PC-3 (cell line): ENCODE results near the gene GABRG3. TPM values are rescaled to one million over a fixed set of nuclear protein-coding genes. Genes with fewer than 3 reads are reported as not detected.

Experiments
- ATAC-seq: fragments of 200-7000 bp; cut with Tn5 transposase; 2 replicates; pipeline ENCODE4 v1.9.1; 2020; ENCODE audit warnings: mild to moderate bottlenecking, moderate library complexity
- BruUV-seq: library from RNA; stranded (reverse); fragments of 400-500 nt; replicated peaks from 2 replicates; lab custom pipeline; 2021; lab: Mats Ljungman, UMichigan
- CTCF ChIA-PET: fragments of 300-600 bp; sonication (Branson Sonifier 250); formaldehyde crosslinking; loops from one replicate; lab custom pipeline; 2022; ENCODE audit warnings: antibody characterized with exemption; lab: Charles Lee
- POLR2A ChIA-PET: fragments of 300-600 bp; sonication (Branson Sonifier 250); formaldehyde crosslinking; loops from one replicate; lab custom pipeline; 2022; ENCODE audit warnings: antibody characterized with exemption; ENCODE audit not compliant: unreplicated experiment; lab: Charles Lee
- DNase-seq: peaks from one replicate; pipeline ENCODE4 v3.0.0-alpha.2; 2015
- H2AFZ ChIP-seq: fragments of 300-600 bp; sonication (generic); 2 replicates; pipeline ENCODE4 v1.6.0; 2016; ENCODE audit warnings: antibody characterized with exemption, low read length
- H3F3A ChIP-seq: fragments of 300-600 bp; sonication (generic); one replicate; pipeline ENCODE4 v1.6.0; 2017; ENCODE audit warnings: antibody characterized with exemption, low read length, control low read depth, mild to moderate bottlenecking; ENCODE audit not compliant: unreplicated experiment
- H3K27ac ChIP-seq: fragments of 300-600 bp; sonication (generic); 2 replicates; pipeline ENCODE4 v1.5.1; 2016; ENCODE audit warnings: mild to moderate bottlenecking, low read length
- H3K27me3 ChIP-seq: fragments of 300-600 bp; sonication (generic); 2 replicates; pipeline ENCODE4 v1.6.1; 2016; ENCODE audit warnings: low read length, mixed read lengths
- H3K36me3 ChIP-seq: fragments of 300-600 bp; sonication (generic); 2 replicates; pipeline ENCODE4 v1.6.1; 2016; ENCODE audit warnings: low read depth, mixed run types, low read length, mixed read lengths
- H3K4me1 ChIP-seq: fragments of 300-600 bp; sonication (generic); 2 replicates; pipeline ENCODE4 v1.5.1; 2016; ENCODE audit warnings: low read length; ENCODE audit not compliant: insufficient read depth
- H3K4me2 ChIP-seq: fragments of 300-600 bp; sonication (generic); 2 replicates; pipeline ENCODE4 v1.6.0; 2016; ENCODE audit warnings: low read length
- H3K4me3 ChIP-seq: fragments of 300-600 bp; sonication (generic); 2 replicates; pipeline ENCODE4 v1.5.1; 2016; ENCODE audit warnings: mild to moderate bottlenecking, low read length, mixed read lengths
- H3K79me2 ChIP-seq: fragments of 300-600 bp; sonication (generic); 2 replicates; pipeline ENCODE4 v1.6.1; 2017; ENCODE audit warnings: low read length, mixed read lengths
- H3K9ac ChIP-seq: fragments of 300-600 bp; sonication (generic); 2 replicates; pipeline ENCODE4 v1.6.0; 2016; ENCODE audit warnings: mild to moderate bottlenecking, low read length
- H3K9me2 ChIP-seq: fragments of 300-600 bp; sonication (generic); replicated peaks from 2 replicates; pipeline ENCODE4 v1.6.1; 2016; ENCODE audit warnings: mixed run types, low read length, mixed read lengths
- H3K9me3 ChIP-seq: fragments of 300-600 bp; sonication (generic); 2 replicates; pipeline ENCODE4 v1.6.1; 2016; ENCODE audit warnings: low read length, mixed read lengths
- H4K20me1 ChIP-seq: fragments of 300-600 bp; sonication (generic); 2 replicates; pipeline ENCODE4 v1.6.1; 2016; ENCODE audit warnings: low read length, mixed read lengths
- CTCF ChIP-seq: fragments of 300-600 bp; sonication (generic); conservative IDR thresholded peaks from 2 replicates; pipeline ENCODE4 v1.5.1; 2017; ENCODE audit warnings: antibody characterized with exemption, low read depth, mild to moderate bottlenecking, low read length
- EZH2 ChIP-seq: fragments of 300-600 bp; sonication (generic); IDR thresholded peaks from one replicate; pipeline ENCODE4 v1.6.1; 2017; ENCODE audit warnings: antibody characterized with exemption, mild to moderate bottlenecking, low read length; ENCODE audit not compliant: unreplicated experiment
- EZH2phosphoT487 ChIP-seq: fragments of 300-600 bp; sonication (generic); IDR thresholded peaks from 2 replicates; pipeline ENCODE4 v1.6.1; 2018; ENCODE audit warnings: mild to moderate bottlenecking, antibody characterized with exemption, low read length, borderline replicate concordance
- intact Hi-C: fragments of 100-400 bp; cut with micrococcal nuclease; formaldehyde crosslinking; loops from 2 replicates; pipeline ENCODE4 v1.9.0; 2023
- total RNA-seq: library from RNA; depleted of rRNA; stranded (reverse); fragments of >200 nt; gene quantifications from 2 replicates; pipeline ENCODE4 v1.2.3, GENCODE V29; 2014

Gene GABRG3
- total RNA-seq, 1 experiment from 2014 or later = 0.11 TPM

- intact Hi-C loops = no loop called here
- H3K27me3 ChIP-seq = no peaks in the 10 kb centered on the region
- H4K20me1 ChIP-seq = no peaks in the 10 kb centered on the region
- no peak overlapping the region for H3K27ac ChIP-seq
- H2AFZ ChIP-seq = no peak overlapping the region
- H3K9me3 ChIP-seq = peaks cover 6% of the 10 kb centered on the region; the same call in 1 of the 2 replicates
- H3K4me1 ChIP-seq = no peaks in the 10 kb centered on the region
- H3K4me3 ChIP-seq = no peak overlapping the region
- BruUV-seq = no TSS peak
- no peak overlapping the region for H3K4me2 ChIP-seq
- H3K36me3 ChIP-seq = no peaks in the 10 kb centered on the region
- CTCF ChIA-PET = no interaction called here
- POLR2A ChIA-PET = no interaction called here
- no peaks in the 10 kb centered on the region for H3F3A ChIP-seq
- DNase-seq (no peak), ATAC-seq (no peak)
- H3K9ac ChIP-seq = no peak overlapping the region
- no peak for TF ChIP-seq EZH2phosphoT487
- TF ChIP-seq CTCF = no peak
- H3K9me2 ChIP-seq = no peaks in the 10 kb centered on the region
- no peaks in the 10 kb centered on the region for H3K79me2 ChIP-seq
Observed at GRCh38 chr15:27087651-27088583, 116.9 kb downstream of the GABRG3 start.

DNA sequence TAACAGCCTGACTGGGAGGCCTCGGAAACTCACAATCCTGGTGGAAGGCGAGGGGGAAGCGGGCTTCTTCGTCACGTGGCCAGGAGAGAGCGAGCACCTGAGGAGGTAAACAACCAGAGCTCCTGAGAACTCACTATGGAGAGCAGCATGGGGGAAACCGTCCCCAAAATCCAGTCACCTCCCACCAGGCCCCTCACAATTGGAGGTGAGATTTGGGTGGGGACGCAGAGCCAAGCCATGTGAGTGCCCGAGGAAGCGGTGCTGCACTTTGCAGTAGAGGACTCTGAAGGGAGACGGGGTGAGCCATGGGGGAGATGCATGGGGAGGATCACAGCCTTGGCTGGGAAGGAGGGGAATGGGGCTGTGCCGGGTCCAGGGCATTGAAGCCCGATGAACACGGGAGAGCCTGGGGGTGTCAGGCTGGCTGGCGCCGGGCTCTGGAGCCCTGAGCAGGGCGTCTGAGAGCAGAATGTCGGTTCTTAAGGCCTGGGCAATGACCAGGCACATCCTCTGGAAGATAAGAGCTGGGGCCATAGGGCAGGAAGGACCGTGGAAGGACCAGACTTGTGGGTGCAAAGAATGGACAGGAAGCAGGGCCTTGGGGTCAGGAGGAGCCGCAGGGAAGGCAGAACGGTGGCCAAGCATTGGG is 117.7 kb downstream of the GABRG3 start:
- Histone ChIP-seq H3K27ac (no peak overlapping the region), H3K36me3 (no peaks in the 10 kb centered on the region), H3K4me1 (no peaks in the 10 kb centered on the region), H3K9me2 (no peaks in the 10 kb centered on the region), H3K4me2 (no peak overlapping the region), H4K20me1 (no peaks in the 10 kb centered on the region), H3K9ac (no peak overlapping the region), H3K27me3 (no peaks in the 10 kb centered on the region), H3K4me3 (no peak overlapping the region), H3F3A (no peaks in the 10 kb centered on the region), H3K9me3 (peaks cover 6% of the 10 kb centered on the region; the same call in 1 of the 2 replicates), H3K79me2 (no peaks in the 10 kb centered on the region), H2AFZ (no peak overlapping the region)
- no peak for ATAC-seq
- no peak for TF ChIP-seq CTCF
- intact Hi-C loops = no loop called here
- no TSS peak for BruUV-seq
- ChIA-PET POLR2A (no interaction called here), CTCF (no interaction called here)
- no peak for DNase-seq

DNA sequence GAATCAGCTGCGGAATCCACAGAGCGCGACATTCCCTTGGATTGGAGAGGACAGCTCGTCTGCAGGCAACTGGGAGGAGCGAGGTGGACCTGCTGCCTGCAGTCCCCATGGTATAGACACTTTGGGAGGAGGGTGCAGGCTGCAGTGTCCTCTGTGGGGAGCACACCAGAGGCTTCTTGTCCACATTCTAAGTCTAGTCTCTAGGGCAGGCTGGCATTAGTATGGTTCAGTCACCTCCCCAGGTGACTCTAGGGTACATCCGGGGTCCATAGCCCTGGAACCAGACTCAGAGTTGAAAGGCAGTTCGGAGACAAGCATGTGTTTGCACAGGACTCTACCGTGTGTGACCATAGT is 118.2 kb downstream of the GABRG3 start:
- H3K27me3 ChIP-seq = no peaks in the 10 kb centered on the region
- H3K4me2 ChIP-seq = no peak overlapping the region
- ChIA-PET POLR2A (no interaction called here), CTCF (no interaction called here)
- H3K36me3 ChIP-seq = no peaks in the 10 kb centered on the region
- no peak overlapping the region for H2AFZ ChIP-seq
- H3K4me3 ChIP-seq = no peak overlapping the region
- no peak for TF ChIP-seq EZH2
- TF ChIP-seq CTCF = no peak
- no peak for TF ChIP-seq EZH2phosphoT487
- no peak overlapping the region for H3K9ac ChIP-seq
- no peak for ATAC-seq
- H3F3A ChIP-seq = no peaks in the 10 kb centered on the region
- H3K79me2 ChIP-seq = no peaks in the 10 kb centered on the region
- H3K27ac ChIP-seq = no peak overlapping the region
- no TSS peak for BruUV-seq
- H4K20me1 ChIP-seq = no peaks in the 10 kb centered on the region
- H3K9me3 ChIP-seq = peaks cover 6% of the 10 kb centered on the region; the same call in 1 of the 2 replicates
- intact Hi-C loops = no loop called here
- no peaks in the 10 kb centered on the region for H3K4me1 ChIP-seq
- no peak for DNase-seq
- H3K9me2 ChIP-seq = no peaks in the 10 kb centered on the region
